Measurements from ENCODE around the gene ANAPC16. TPM values are rescaled to one million over a fixed set of nuclear protein-coding genes. Genes with fewer than 3 reads are reported as not detected.

ANAPC16 gene
- total and polyA plus RNA-seq, 2 of the 4 experiments (the other 2 are of a cell fraction): 25.2 to 26.3 TPM

GRCh38 chr10:72186982-72187330 is 28.9 kb upstream of the ANAPC16 start:
- in situ Hi-C loops (cut with MboI; ENCODE audit: low sequenced_read_pairs): no loop called here
- Histone ChIP-seq H3K4me3 (ENCODE audit: insufficient read depth, low read depth, low read length) (no peak overlapping the region), H2BK15ac (ENCODE audit: low read depth, low read length) (no peak overlapping the region), H2BK5ac (ENCODE audit: low read depth, low read length, poor library complexity, severe bottlenecking) (no peak overlapping the region), H3K36me3 (ENCODE audit: control insufficient read depth, insufficient read depth, low read length) (peaks cover 7% of the 10 kb centered on the region), H3K56ac (ENCODE audit: extremely low read depth, insufficient read depth, low read length) (no peak overlapping the region), H3K9ac (ENCODE audit: low read depth, low read length) (no peak overlapping the region), H4K91ac (ENCODE audit: insufficient read depth, low read depth, low read length) (no peak overlapping the region), H2AK9ac (replicated peaks; ENCODE audit: low read depth, low read length, poor library complexity) (no peak overlapping the region), H3K9me1 (ENCODE audit: insufficient read depth, low read length) (no peaks in the 10 kb centered on the region), H3K14ac (replicated peaks; ENCODE audit: low read depth, low read length) (no peak overlapping the region), H3K4ac (ENCODE audit: low read depth, low read length) (no peak overlapping the region), H4K8ac (ENCODE audit: low read depth in 2 of 2, low read length in 2 of 2) (no peak overlapping the region), H3K4me2 (ENCODE audit: low read depth, low read length) (no peak overlapping the region; the same call in 1 of the 2 replicates), H3K23ac (ENCODE audit: low read depth, low read length) (no peak overlapping the region), H2BK20ac (ENCODE audit: low read depth, low read length) (no peak overlapping the region), H3K9me3 (ENCODE audit: control insufficient read depth, insufficient read depth, low read length) (peaks cover 2% of the 10 kb centered on the region; the same call in 1 of the 2 replicates), H3K27me3 (ENCODE audit: control insufficient read depth, insufficient read depth, low read length) (no peaks in the 10 kb centered on the region), H4K20me1 (ENCODE audit: insufficient read depth, low read length) (no peaks in the 10 kb centered on the region), H2BK120ac (ENCODE audit: low read depth, low read length) (no peak overlapping the region), H3K18ac (ENCODE audit: low read depth, low read length) (no peak overlapping the region), H4K5ac (ENCODE audit: low read depth, low read length) (no peak overlapping the region), H3K79me1 (ENCODE audit: low read depth in 1 of 2, low read length in 2 of 2) (0 out of 4 replicates have a peak, but pooled peaks cover 0 to 4% of the 10 kb centered on the region in 2 experiments), H3K4me1 (ENCODE audit: control insufficient read depth, insufficient read depth, low read length) (no peaks in the 10 kb centered on the region), H2AFZ (replicated peaks; ENCODE audit: low read length, poor library complexity) (no peak overlapping the region), H2AK5ac (ENCODE audit: low read depth, low read length) (no peak overlapping the region), H3K27ac (ENCODE audit: insufficient read depth, low read length) (no peak overlapping the region)
- ATAC-seq (ENCODE audit: low read depth): no peak
- dilution Hi-C loops (cut with HindIII; ENCODE audit: low sequenced_read_pairs, unreplicated experiment): no loop called here
- ChIA-PET POLR2A (ENCODE audit: unreplicated experiment) (no interaction called here), CTCF (no interaction called here)
- intact Hi-C loops (cut with micrococcal nuclease): no loop called here
- no TSS peak for BruUV-seq (replicated peaks)
- DNase-seq: no peak
- no peak for TF ChIP-seq USF2 (IDR thresholded peaks at IDR 0.05; ENCODE audit: low read depth, low read length)
- no peak for TF ChIP-seq RAD21 (IDR thresholded peaks at IDR 0.05; ENCODE audit: low read length)
- TF ChIP-seq MAZ (IDR thresholded peaks at IDR 0.05; ENCODE audit: borderline replicate concordance, low read depth, low read length): no peak
- no peak for TF ChIP-seq ELK1 (IDR thresholded peaks at IDR 0.05; ENCODE audit: borderline replicate concordance, low read depth, low read length)
- TF ChIP-seq CHD1 (IDR thresholded peaks at IDR 0.05; ENCODE audit: low read depth, low read length): no peak
- no peak for TF ChIP-seq RFX5 (IDR thresholded peaks at IDR 0.05; ENCODE audit: low read depth, low read length)
- TF ChIP-seq RCOR1 (IDR thresholded peaks at IDR 0.05; ENCODE audit: insufficient replicate concordance, low read length): no peak
- no peak for TF ChIP-seq POLR2A (IDR thresholded peaks at IDR 0.05; ENCODE audit: low read depth, low read length)
- no peak for TF ChIP-seq CEBPB (IDR thresholded peaks at IDR 0.05; ENCODE audit: low read depth, low read length)
- TF ChIP-seq NFE2L2 (IDR thresholded peaks at IDR 0.05; ENCODE audit: low read depth, low read length): no peak
- no peak for TF ChIP-seq CTCF (conservative IDR thresholded peaks at IDR 0.05; ENCODE audit: low read depth, low read length)
- no peak for TF ChIP-seq SMC3 (IDR thresholded peaks at IDR 0.05; ENCODE audit: low read depth, low read length)
- no peak for TF ChIP-seq MAFK (IDR thresholded peaks at IDR 0.05; ENCODE audit: low read depth, low read length)
- TF ChIP-seq FOS (IDR thresholded peaks at IDR 0.05; ENCODE audit: low read depth, low read length): no peak
- no peak for TF ChIP-seq BHLHE40 (IDR thresholded peaks at IDR 0.05; ENCODE audit: low read depth, low read length)
- WGBS, 2 experiments (ENCODE audit: extremely low coverage in 2 of 2, insufficient read length in 1 of 2): no CpG with 5 or more reads among the region's 3 CpGs
